Neural progenitor cell (in vitro differentiated cells): Measurements from ENCODE around the gene KLHL35. TPM values are rescaled to one million over a fixed set of nuclear protein-coding genes. Genes with fewer than 3 reads are reported as not detected.

Source experiments
- DNase-seq: peaks from one replicate; pipeline ENCODE4 v3.0.0-alpha.2; 2016; ENCODE audit warnings: low spot score
- H2AFZ ChIP-seq: fragments of 200-600 bp; sonication (generic); replicated peaks from 2 replicates; pipeline ENCODE4 v1.6.1; 2016; ENCODE audit warnings: antibody characterized with exemption
- H3F3A ChIP-seq: fragments of 200-600 bp; sonication (generic); 2 replicates; pipeline ENCODE4 v1.6.1; 2016; ENCODE audit warnings: antibody characterized with exemption, low read depth
- H3K27ac ChIP-seq: fragments of 200-600 bp; sonication (generic); 2 replicates; pipeline ENCODE4 v1.5.1; 2016; ENCODE audit warnings: mild to moderate bottlenecking
- H3K27me3 ChIP-seq: fragments of 200-600 bp; sonication (generic); 2 replicates; pipeline ENCODE4 v1.6.1; 2016; ENCODE audit warnings: mild to moderate bottlenecking, moderate library complexity
- H3K36me3 ChIP-seq: fragments of 200-600 bp; sonication (generic); 2 replicates; pipeline ENCODE4 v1.5.1; 2016
- H3K4me1 ChIP-seq: fragments of 200-600 bp; sonication (generic); 2 replicates; pipeline ENCODE4 v1.6.1; 2016; ENCODE audit warnings: mixed run types
- H3K4me2 ChIP-seq: fragments of 200-600 bp; sonication (generic); 2 replicates; pipeline ENCODE4 v1.6.1; 2016
- H3K4me3 ChIP-seq: fragments of 200-600 bp; sonication (generic); 2 replicates; pipeline ENCODE4 v1.5.1; 2016
- H3K79me2 ChIP-seq: fragments of 200-600 bp; sonication (generic); 2 replicates; pipeline ENCODE4 v1.6.1; 2016; ENCODE audit warnings: low read depth
- H3K9ac ChIP-seq: fragments of 200-600 bp; sonication (generic); 2 replicates; pipeline ENCODE4 v1.6.1; 2016
- H3K9me3 ChIP-seq: fragments of 200-600 bp; sonication (generic); 2 replicates; pipeline ENCODE4 v1.5.1; 2016; ENCODE audit warnings: low read depth
- H4K20me1 ChIP-seq: fragments of 200-600 bp; sonication (generic); 2 replicates; pipeline ENCODE4 v1.6.1; 2016; ENCODE audit warnings: low read depth
- H3K27ac Mint-ChIP-seq: 3 replicates; pipeline ENCODE4 v1.8.0; 2021; ENCODE audit warnings: mixed read lengths
- H3K27me3 Mint-ChIP-seq: 2 replicates; pipeline ENCODE4 v1.8.0; 2022; ENCODE audit warnings: low read depth, mild to moderate bottlenecking, inconsistent platforms, moderate library complexity, mixed read lengths; ENCODE audit not compliant: insufficient read depth
- H3K36me3 Mint-ChIP-seq: 3 replicates; pipeline ENCODE4 v1.8.0; 2021; ENCODE audit warnings: mixed read lengths
- H3K4me1 Mint-ChIP-seq: 3 replicates; pipeline ENCODE4 v1.8.0; 2021; ENCODE audit warnings: mixed read lengths
- H3K4me3 Mint-ChIP-seq: 3 replicates; pipeline ENCODE4 v1.8.0; 2021; ENCODE audit warnings: mild to moderate bottlenecking, moderate library complexity, mixed read lengths
- H3K9me3 Mint-ChIP-seq: 3 replicates; pipeline ENCODE4 v1.8.0; 2020; ENCODE audit warnings: mixed read lengths
- EZH2 ChIP-seq: fragments of 200-600 bp; sonication (generic); IDR thresholded peaks from 2 replicates; pipeline ENCODE4 v1.6.1; 2017; ENCODE audit warnings: antibody characterized with exemption, mild to moderate bottlenecking, moderate library complexity
- EZH2phosphoT487 ChIP-seq: fragments of 200-600 bp; sonication (generic); IDR thresholded peaks from 2 replicates; pipeline ENCODE4 v1.6.1; 2017; ENCODE audit warnings: antibody characterized with exemption
- total RNA-seq: library from RNA; depleted of rRNA; stranded (reverse); fragments of >200 nt; gene quantifications from 2 replicates; pipeline ENCODE4 v1.2.3, GENCODE V29; 2015; ENCODE audit warnings: low replicate concordance
- TF ChIP-seq, protein P1 (sequence below): fragments of 200-600 bp; sonication (generic); IDR thresholded peaks from 2 replicates; pipeline ENCODE4 v1.5.1; 2017; ENCODE audit warnings: antibody characterized with exemption, mild to moderate bottlenecking

The KLHL35 gene
- total RNA-seq, 1 donor from 2014 or later, result 1.2 TPM

DNA sequence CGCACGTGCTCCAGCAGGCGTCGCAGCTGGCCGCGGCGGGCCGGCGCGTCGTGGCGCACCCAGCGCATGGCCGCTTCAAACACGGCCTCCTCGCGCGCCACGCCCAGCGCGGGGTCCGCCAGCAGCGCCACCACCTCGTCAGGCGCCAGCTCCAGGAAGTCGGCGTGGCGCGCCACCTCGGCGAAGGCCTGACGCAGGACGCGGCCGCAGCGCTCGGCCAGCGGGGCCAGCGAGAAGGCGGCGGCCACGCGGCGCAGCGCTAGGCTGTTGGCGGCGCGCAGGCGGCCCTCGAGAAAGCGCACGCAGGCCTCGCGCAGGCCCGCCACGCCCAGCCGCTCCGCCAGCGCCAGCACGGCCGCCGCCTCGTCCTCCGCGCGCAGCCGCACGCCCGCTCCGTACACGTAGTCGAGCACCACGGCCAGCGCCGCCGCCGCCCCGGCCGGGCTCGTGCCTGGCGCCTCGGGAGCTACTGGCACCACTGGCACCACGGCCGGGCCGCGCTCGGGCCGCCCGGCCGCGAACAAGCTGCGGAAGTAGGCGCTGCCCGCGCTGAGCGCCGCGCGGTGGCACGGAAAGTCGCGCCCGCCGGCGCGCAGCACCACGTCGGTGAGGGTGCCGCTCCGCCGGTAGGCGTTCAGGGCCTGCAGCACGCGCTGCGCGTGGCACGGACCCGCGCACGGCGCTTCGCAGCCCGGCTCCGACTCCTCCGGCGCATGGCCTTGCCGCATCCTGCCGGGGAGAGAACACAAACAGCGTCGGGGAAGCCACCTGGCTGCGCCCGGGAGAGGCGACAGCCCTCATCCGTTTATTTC is 2.9 kb downstream of the KLHL35 start:
- Histone ChIP-seq H3K27ac (no peak overlapping the region), H3F3A (peaks cover 50% of the 10 kb centered on the region), H2AFZ (peak overlapping the region; percentile 57), H3K4me3 (peak overlapping the region; percentile 36), H3K79me2 (no peaks in the 10 kb centered on the region), H3K36me3 (no peaks in the 10 kb centered on the region), H3K9me3 (peaks cover 9% of the 10 kb centered on the region), H3K4me1 (peaks cover 23% of the 10 kb centered on the region), H3K9ac (no peak overlapping the region), H4K20me1 (peaks cover 27% of the 10 kb centered on the region), H3K4me2 (peak overlapping the region; percentile 70), H3K27me3 (peaks cover 73% of the 10 kb centered on the region)
- TF ChIP-seq EZH2phosphoT487, result no peak
- TF ChIP-seq EZH2, result no peak
- TF ChIP-seq, protein P1, sequence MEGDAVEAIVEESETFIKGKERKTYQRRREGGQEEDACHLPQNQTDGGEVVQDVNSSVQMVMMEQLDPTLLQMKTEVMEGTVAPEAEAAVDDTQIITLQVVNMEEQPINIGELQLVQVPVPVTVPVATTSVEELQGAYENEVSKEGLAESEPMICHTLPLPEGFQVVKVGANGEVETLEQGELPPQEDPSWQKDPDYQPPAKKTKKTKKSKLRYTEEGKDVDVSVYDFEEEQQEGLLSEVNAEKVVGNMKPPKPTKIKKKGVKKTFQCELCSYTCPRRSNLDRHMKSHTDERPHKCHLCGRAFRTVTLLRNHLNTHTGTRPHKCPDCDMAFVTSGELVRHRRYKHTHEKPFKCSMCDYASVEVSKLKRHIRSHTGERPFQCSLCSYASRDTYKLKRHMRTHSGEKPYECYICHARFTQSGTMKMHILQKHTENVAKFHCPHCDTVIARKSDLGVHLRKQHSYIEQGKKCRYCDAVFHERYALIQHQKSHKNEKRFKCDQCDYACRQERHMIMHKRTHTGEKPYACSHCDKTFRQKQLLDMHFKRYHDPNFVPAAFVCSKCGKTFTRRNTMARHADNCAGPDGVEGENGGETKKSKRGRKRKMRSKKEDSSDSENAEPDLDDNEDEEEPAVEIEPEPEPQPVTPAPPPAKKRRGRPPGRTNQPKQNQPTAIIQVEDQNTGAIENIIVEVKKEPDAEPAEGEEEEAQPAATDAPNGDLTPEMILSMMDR, result no peak
- Mint-ChIP-seq H3K36me3 (peaks cover 9% of the 10 kb centered on the region), H3K27ac (no peak overlapping the region), H3K9me3 (peaks cover 12% of the 10 kb centered on the region), H3K4me1 (peaks cover 35% of the 10 kb centered on the region), H3K4me3 (peak overlapping the region; percentile 88), H3K27me3 (peaks cover 38% of the 10 kb centered on the region)
- peak; percentile 87 for DNase-seq

DNA sequence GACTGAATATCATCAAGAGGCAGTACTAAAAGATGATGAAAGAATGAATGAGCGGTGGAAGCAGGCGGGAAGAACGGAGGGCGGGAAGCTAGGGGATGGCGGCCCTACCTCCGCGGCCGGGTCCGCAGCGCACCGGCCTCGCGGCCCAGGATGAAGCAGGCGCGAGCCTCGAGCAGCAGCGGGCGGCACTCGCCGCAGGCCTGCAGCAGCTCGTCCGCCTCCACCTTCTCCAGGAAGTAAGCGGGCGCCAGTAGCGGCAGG is 3.4 kb downstream of the KLHL35 start:
- peaks cover 73% of the 10 kb centered on the region for H3K27me3 ChIP-seq
- H3K4me3 Mint-ChIP-seq, result peak overlapping the region; percentile 84

DNA sequence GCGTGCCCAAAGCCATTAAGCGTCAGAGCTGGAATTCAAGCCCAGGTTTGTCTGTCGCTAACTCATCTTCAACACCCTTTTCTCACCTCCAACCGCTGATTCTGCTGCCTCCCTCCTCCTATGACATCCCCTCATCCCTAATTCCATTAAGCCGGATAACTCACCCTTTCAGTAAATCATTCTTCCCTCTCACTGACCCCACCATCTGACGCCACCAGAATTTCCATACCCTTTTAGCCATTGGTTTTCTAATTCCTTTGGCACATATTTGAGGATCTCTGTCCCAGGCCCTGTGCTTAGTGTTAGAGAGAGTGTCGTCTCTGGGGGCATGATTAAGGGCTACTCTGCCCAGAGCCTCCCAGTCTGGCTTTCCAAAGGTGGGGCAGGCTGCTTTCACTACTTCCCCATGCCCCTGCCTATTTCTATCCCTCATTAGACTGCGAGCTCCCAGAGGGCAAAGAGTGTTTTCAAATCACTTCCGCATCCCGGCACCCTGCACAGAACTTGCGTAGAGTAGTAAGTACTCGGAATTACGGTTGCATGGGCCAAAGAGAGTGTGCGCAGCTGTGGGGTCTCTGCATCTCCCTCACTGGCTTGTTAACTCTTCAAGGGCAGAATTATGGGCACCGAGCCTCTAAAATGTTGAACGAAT is 3.9 kb downstream of the KLHL35 start:
- Histone ChIP-seq H3K4me3 (no peak overlapping the region), H3K36me3 (no peaks in the 10 kb centered on the region), H4K20me1 (peaks cover 37% of the 10 kb centered on the region), H3K79me2 (no peaks in the 10 kb centered on the region), H3K27ac (no peak overlapping the region), H3K9ac (no peak overlapping the region), H3K4me2 (no peak overlapping the region), H3K4me1 (peaks cover 33% of the 10 kb centered on the region), H2AFZ (no peak overlapping the region), H3F3A (peaks cover 59% of the 10 kb centered on the region), H3K27me3 (peaks cover 73% of the 10 kb centered on the region), H3K9me3 (peaks cover 9% of the 10 kb centered on the region)
- TF ChIP-seq EZH2phosphoT487, result no peak
- TF ChIP-seq EZH2, result no peak
- TF ChIP-seq, protein P1, result no peak
- Mint-ChIP-seq H3K36me3 (peaks cover 11% of the 10 kb centered on the region), H3K9me3 (peaks cover 12% of the 10 kb centered on the region), H3K4me1 (peaks cover 45% of the 10 kb centered on the region), H3K27me3 (peaks cover 38% of the 10 kb centered on the region), H3K27ac (peak overlapping the region; percentile 59), H3K4me3 (peak overlapping the region; percentile 84)
- DNase-seq, result no peak

More for the DNA sequence above, 3.4 kb downstream of the KLHL35 start:
- peaks cover 9% of the 10 kb centered on the region for H3K9me3 ChIP-seq
- H3K36me3 ChIP-seq, result no peaks in the 10 kb centered on the region
- DNase-seq, result no peak
- no peak overlapping the region for H3K4me2 ChIP-seq
- peak overlapping the region; percentile 59 for H3K27ac Mint-ChIP-seq
- peaks cover 12% of the 10 kb centered on the region for H3K9me3 Mint-ChIP-seq
- H3K27ac ChIP-seq, result no peak overlapping the region
- no peak overlapping the region for H3K4me3 ChIP-seq
- H3K9ac ChIP-seq, result no peak overlapping the region
- H4K20me1 ChIP-seq, result peaks cover 32% of the 10 kb centered on the region
- peaks cover 41% of the 10 kb centered on the region for H3K4me1 Mint-ChIP-seq
- peak overlapping the region; percentile 57 for H2AFZ ChIP-seq
- peaks cover 29% of the 10 kb centered on the region for H3K4me1 ChIP-seq
- peaks cover 9% of the 10 kb centered on the region for H3K36me3 Mint-ChIP-seq
- peaks cover 54% of the 10 kb centered on the region for H3F3A ChIP-seq
- H3K27me3 Mint-ChIP-seq, result peaks cover 38% of the 10 kb centered on the region
- TF ChIP-seq, protein P1, result peak; percentile 17
- no peak for TF ChIP-seq EZH2phosphoT487
- no peaks in the 10 kb centered on the region for H3K79me2 ChIP-seq
